ENCODE results near the gene KCNS1. TPM values are rescaled to one million over a fixed set of nuclear protein-coding genes. Genes with fewer than 3 reads are reported as not detected.

KCNS1 gene
- total RNA-seq, 1 donor, result 0.18 TPM

DNA sequence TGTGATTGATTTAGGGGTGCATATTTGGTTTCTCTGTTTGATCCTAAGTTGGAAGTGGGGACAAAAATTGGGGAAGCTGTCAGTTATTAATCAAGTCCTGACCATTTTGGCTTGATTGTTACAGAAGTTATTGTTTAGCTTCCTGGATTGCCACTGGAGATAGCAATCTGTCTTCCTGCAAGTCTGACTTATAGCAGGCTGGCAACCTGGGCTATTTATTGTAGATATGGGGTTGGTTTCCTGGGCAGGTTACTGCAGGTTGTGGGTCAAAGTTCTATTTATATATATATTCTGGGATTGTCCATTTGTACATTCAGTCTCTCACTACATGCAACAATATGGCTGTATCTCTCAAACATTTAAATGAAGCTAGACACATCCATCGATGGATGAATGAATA, 17.8 kb downstream of the KCNS1 start:
- no peak overlapping the region for H3K4me3 ChIP-seq (ENCODE audit: low read depth, low read length)
- no peak for DNase-seq (ENCODE audit: low read depth)
- TF ChIP-seq CTCF (IDR thresholded peaks at IDR 0.05; ENCODE audit: insufficient read depth, low read length), result no peak

- no peak overlapping the region for H3K4me3 ChIP-seq (ENCODE audit: low read depth, low read length)
- TF ChIP-seq CTCF (IDR thresholded peaks at IDR 0.05; ENCODE audit: insufficient read depth, low read length), result no peak
- no peak for DNase-seq (ENCODE audit: low read depth)
These were observed 18.5 kb downstream of the KCNS1 start for GRCh38 chr20:45082468-45082867.

GRCh38 chr20:45080867-45081624, 19.9 kb downstream of the KCNS1 start:
- no peak for DNase-seq (ENCODE audit: low read depth)
- TF ChIP-seq CTCF (IDR thresholded peaks at IDR 0.05; ENCODE audit: insufficient read depth, low read length), result peak; percentile 54
- no peak overlapping the region for H3K4me3 ChIP-seq (ENCODE audit: low read depth, low read length)

GRCh38 chr20:45077559-45077958, 23.4 kb downstream of the KCNS1 start:
- no peak for TF ChIP-seq CTCF (IDR thresholded peaks at IDR 0.05; ENCODE audit: insufficient read depth, low read length)
- no peak overlapping the region for H3K4me3 ChIP-seq (ENCODE audit: low read depth, low read length)
- no peak for DNase-seq (ENCODE audit: low read depth)

DNA sequence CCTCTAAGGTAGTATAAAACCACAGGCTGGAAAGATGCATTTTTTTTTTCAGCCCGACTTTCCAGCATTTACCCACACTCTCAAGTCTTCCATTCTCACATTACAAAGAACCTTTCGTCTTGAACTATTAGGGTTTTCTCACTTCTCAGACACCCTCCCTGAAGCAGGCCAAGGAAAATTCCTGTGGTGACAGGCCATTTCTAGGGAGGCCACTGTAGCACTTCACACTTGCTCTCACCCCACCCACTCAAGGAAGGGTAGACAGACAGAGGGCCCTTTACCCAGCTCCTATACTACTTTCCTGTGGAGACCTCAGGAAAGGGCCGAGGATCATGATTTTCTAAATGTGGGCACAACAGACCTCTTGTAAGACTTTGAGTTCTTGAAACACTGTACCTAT, 27.7 kb downstream of the KCNS1 start:
- no peak for DNase-seq (ENCODE audit: low read depth)
- no peak overlapping the region for H3K4me3 ChIP-seq (ENCODE audit: low read depth, low read length)
- no peak for TF ChIP-seq CTCF (IDR thresholded peaks at IDR 0.05; ENCODE audit: insufficient read depth, low read length)

GRCh38 chr20:45072066-45072465, 28.9 kb downstream of the KCNS1 start:
- DNase-seq (ENCODE audit: low read depth), result no peak
- no peak overlapping the region for H3K4me3 ChIP-seq (ENCODE audit: low read depth, low read length)
- TF ChIP-seq CTCF (IDR thresholded peaks at IDR 0.05; ENCODE audit: insufficient read depth, low read length), result no peak

Data from fibroblast of the aortic adventitia (primary cell).